Measurements from ENCODE around the gene GNAQ. TPM values are rescaled to one million over a fixed set of nuclear protein-coding genes. Genes with fewer than 3 reads are reported as not detected.
A peak's percentile ranks its signal among the peaks of the same experiment; 100 is the strongest.
"Not testable (repeated sequence)": the region's sequence is repeated elsewhere in the genome, so short reads cannot be mapped to it uniquely, and the experiment has no call there.

Gene GNAQ
- total RNA-seq, 4 donors from 2014 or later: 18.1 to 35.1 (median 24.0) TPM

GRCh38 chr9:77887662-77888061, 143.9 kb downstream of the GNAQ start:
- peaks cover 9 to 59% (median 13%) of the 10 kb centered on the region in 3 donors for H3K4me1 ChIP-seq
- H3K9me3 ChIP-seq: no peaks in the 10 kb centered on the region
- intact Hi-C loops (cut with DNase I): no loop called here
- TF ChIP-seq POLR2A (IDR thresholded peaks at IDR 0.05) (no peak), CTCF (IDR thresholded peaks at IDR 0.05) (no peak)
- DNase-seq: no peak
- no peak overlapping the region for H3K4me3 ChIP-seq
- 31 to 33% methylated on average over 2 of the region's 2 CpGs for WGBS, 2 donors
- H3K36me3 ChIP-seq: no peaks in the 10 kb centered on the region
- no peaks in the 10 kb centered on the region for H3K27me3 ChIP-seq
- H3K27ac ChIP-seq: peak overlapping the region in 1 of 4 donors; percentile 26

GRCh38 chr9:77885104-77885672, 146.4 kb downstream of the GNAQ start:
- intact Hi-C loops (cut with DNase I): no loop called here
- Histone ChIP-seq H3K9me3 (no peaks in the 10 kb centered on the region), H3K4me3 (no peak overlapping the region), H3K27me3 (no peaks in the 10 kb centered on the region), H3K27ac (peak overlapping the region in 2 of 4 donors; percentile 10 to 47), H3K4me1 (peaks cover 9 to 61% (median 13%) of the 10 kb centered on the region in 3 donors), H3K36me3 (no peaks in the 10 kb centered on the region)
- TF ChIP-seq CTCF (IDR thresholded peaks at IDR 0.05): no peak
- TF ChIP-seq POLR2A (IDR thresholded peaks at IDR 0.05): no peak
- WGBS, 2 donors: 63 to 76% methylated on average over 3 of the region's 3 CpGs
- DNase-seq: no peak

GRCh38 chr9:77883846-77884771, 147.5 kb downstream of the GNAQ start:
- WGBS, 2 donors: 13 to 27% methylated on average over 5 of the region's 5 CpGs
- Histone ChIP-seq H3K4me3 (no peak overlapping the region), H3K27ac (peak overlapping the region in 2 of 4 donors; percentile 10 to 47), H3K9me3 (no peaks in the 10 kb centered on the region), H3K4me1 (peaks cover 9 to 70% (median 13%) of the 10 kb centered on the region in 3 donors), H3K36me3 (no peaks in the 10 kb centered on the region), H3K27me3 (no peaks in the 10 kb centered on the region)
- TF ChIP-seq POLR2A (IDR thresholded peaks at IDR 0.05) (no peak), CTCF (IDR thresholded peaks at IDR 0.05) (no peak)
- no peak for DNase-seq
- intact Hi-C loops (cut with DNase I): no loop called here

GRCh38 chr9:77883133-77883532, 148.5 kb downstream of the GNAQ start:
- TF ChIP-seq CTCF (IDR thresholded peaks at IDR 0.05) (no peak), POLR2A (IDR thresholded peaks at IDR 0.05) (no peak)
- Histone ChIP-seq H3K36me3 (no peaks in the 10 kb centered on the region), H3K4me3 (no peak overlapping the region), H3K27me3 (no peaks in the 10 kb centered on the region), H3K27ac (peak overlapping the region in 1 of 4 donors; percentile 47), H3K4me1 (peaks cover 9 to 64% (median 12%) of the 10 kb centered on the region in 3 donors), H3K9me3 (no peaks in the 10 kb centered on the region)
- intact Hi-C loops (cut with DNase I): no loop called here
- no peak for DNase-seq

- Histone ChIP-seq H3K9me3 (no peaks in the 10 kb centered on the region), H3K27ac (no peak overlapping the region), H3K4me3 (no peak overlapping the region), H3K4me1 (peaks cover 5 to 56% (median 6%) of the 10 kb centered on the region in 3 donors), H3K27me3 (no peaks in the 10 kb centered on the region), H3K36me3 (no peaks in the 10 kb centered on the region)
- 57 to 70% methylated on average over 4 of the region's 4 CpGs for WGBS, 2 donors
- intact Hi-C loops (cut with DNase I): no loop called here
- DNase-seq: no peak
- TF ChIP-seq CTCF (IDR thresholded peaks at IDR 0.05) (no peak), POLR2A (IDR thresholded peaks at IDR 0.05) (no peak)
Observed at GRCh38 chr9:77882294-77882693, 149.3 kb downstream of the GNAQ start.

GRCh38 chr9:77881634-77882033, 150.0 kb downstream of the GNAQ start:
- intact Hi-C loops (cut with DNase I): not testable (repeated sequence)
- 88 to 96% methylated on average over 2 to 8 of the region's 8 CpGs for WGBS, 2 donors

More at GRCh38 chr9:77881634-77882033, 150.0 kb downstream of the GNAQ start:
- H3K4me1 ChIP-seq: peaks cover 3 to 54% (median 6%) of the 10 kb centered on the region in 3 donors
- not testable (repeated sequence) for H3K4me3 ChIP-seq, H3K27ac ChIP-seq, H3K9me3 ChIP-seq, DNase-seq, H3K27me3 ChIP-seq, H3K36me3 ChIP-seq
